Panc1 (cell line): Measurements from ENCODE around the gene LACRT.

Experiments used
- CTCF ChIP-seq: fragments of 450-650 bp; IDR thresholded peaks from 2 replicates; pipeline ENCODE4 v1.5.1; 2017; ENCODE audit warnings: mild to moderate bottlenecking
- POLR2AphosphoS5 ChIP-seq: IDR thresholded peaks from 2 replicates; pipeline ENCODE4 v1.6.1; 2012; ENCODE audit warnings: mild to moderate bottlenecking, low read depth, low read length, moderate library complexity
- REST ChIP-seq, 2 experiments: IDR thresholded peaks; 2 replicates each; pipeline ENCODE4 v1.6.1; 2011 to 2012; ENCODE audit warnings: low read depth in 2 of 2, control low read depth in 1 of 2, low read length in 1 of 2, mild to moderate bottlenecking in 1 of 2, moderate library complexity in 1 of 2; ENCODE audit not compliant: insufficient read depth in 1 of 2
- SIN3A ChIP-seq: IDR thresholded peaks from 2 replicates; pipeline ENCODE4 v1.6.1; 2012; ENCODE audit warnings: low read depth, mild to moderate bottlenecking, low read length, moderate library complexity, borderline replicate concordance; ENCODE audit not compliant: insufficient read depth

GRCh38 chr12:54631988-54632728 lies 2.5 kb downstream of the LACRT start:
- TF ChIP-seq CTCF (no peak), SIN3A (no peak), POLR2AphosphoS5 (no peak), REST (IDR thresholded peaks at IDR 0.05; ENCODE audit: insufficient read depth in 1 of 2, low read depth in 2 of 2, low read length in 1 of 2) (no peak)
